Upper lobe of left lung (tissue), 4 donors: ENCODE measurements around the gene GATAD2B.

Experiments used
- CTCF ChIP-seq, 6 experiments: fragments of 450-650 bp in 4 of 6; fragments of 200-600 bp in 2 of 6; sonication (generic) in 2 of 6; IDR thresholded peaks; one replicate each; pipeline ENCODE4 v1.5.1; 2016 to 2019; ENCODE audit warnings: antibody characterized with exemption in 6 of 6
- EP300 ChIP-seq, 4 donors: sonication (generic); formaldehyde crosslinking; IDR thresholded peaks; one replicate each; pipeline ENCODE4 v1.5.1; 2017; ENCODE audit warnings: antibody characterized with exemption in 4 of 4, control low read depth in 2 of 4
- POLR2A ChIP-seq, 4 donors: fragments of 450-650 bp; IDR thresholded peaks; one replicate each; pipeline ENCODE4 v1.5.1; 2016 to 2017; ENCODE audit warnings: antibody characterized with exemption in 4 of 4, mild to moderate bottlenecking in 2 of 4
- POLR2AphosphoS5 ChIP-seq, 2 donors: sonication (generic); formaldehyde crosslinking; IDR thresholded peaks; one replicate each; pipeline ENCODE4 v1.5.1; 2017; ENCODE audit warnings: antibody characterized with exemption in 2 of 2

GRCh38 chr1:153886127-153886526 is 36.6 kb downstream of the GATAD2B start:
- TF ChIP-seq EP300 (IDR thresholded peaks at IDR 0.05) (no peak), POLR2A (IDR thresholded peaks at IDR 0.05) (no peak), CTCF (IDR thresholded peaks at IDR 0.05) (no peak), POLR2AphosphoS5 (IDR thresholded peaks at IDR 0.05) (no peak)
